A549 (cell line): Measurements from ENCODE around the gene PLAC8L1. TPM values are rescaled to one million over a fixed set of nuclear protein-coding genes. Genes with fewer than 3 reads are reported as not detected.

ENCODE experiments used
- ATAC-seq, 2 experiments: fragments of 200-7000 bp in 1 of 2; fragments of >200 bp in 1 of 2; cut with Nextera tagmentation in 1 of 2; cut with Tn5 transposase in 1 of 2; 3 replicates each; pipeline versions ENCODE4 v1.8.0 to v1.9.1; 2018 to 2020; ENCODE audit warnings: mild to moderate bottlenecking in 1 of 2, moderate library complexity in 1 of 2
- CTCF ChIA-PET: fragments of 300-600 bp; sonication (Branson Sonifier 250); formaldehyde crosslinking; extraction: SDS; loops from one replicate; lab custom pipeline; 2021; ENCODE audit warnings: antibody characterized with exemption, inconsistent platforms; lab: Yijun Ruan, JAX
- POLR2A ChIA-PET: fragments of 350-600 bp; formaldehyde crosslinking; extraction: SDS; loops from one replicate; lab custom pipeline; 2021; ENCODE audit warnings: antibody characterized with exemption, inconsistent platforms; lab: Yijun Ruan, JAX
- DNase-seq, 2 experiments: peaks; one replicate each; pipeline versions ENCODE4 v3.0.0 to v3.0.0-alpha.2; 2011 to 2016; ENCODE audit warnings: low read depth in 1 of 2, low spot score in 1 of 2
- FAIRE-seq: peaks from 2 replicates; lab custom pipeline; 2011; peaks lifted over from hg19 to GRCh38; lab: Jason Lieb, UNC
- H3K27ac ChIP-seq, 2 experiments: fragments of >200 bp; sonication (Bioruptor Twin); formaldehyde crosslinking; 3 replicates each; pipeline ENCODE4 v1.5.1; 2016 to 2017
- H3K4me1 ChIP-seq: fragments of >200 bp; sonication (Bioruptor Twin); formaldehyde crosslinking; 3 replicates; pipeline ENCODE4 v1.6.1; 2016
- H3K4me2 ChIP-seq: fragments of >200 bp; sonication (Bioruptor Twin); formaldehyde crosslinking; 3 replicates; pipeline ENCODE4 v1.6.1; 2016
- H3K4me3 ChIP-seq: fragments of >200 bp; sonication (Bioruptor Twin); formaldehyde crosslinking; 3 replicates; pipeline ENCODE4 v1.5.1; 2016
- H3K9me3 ChIP-seq: fragments of >200 bp; sonication (Bioruptor Twin); formaldehyde crosslinking; 3 replicates; pipeline ENCODE4 v1.6.1; 2016
- ATOH8 ChIP-seq: fragments of 250-450 bp; sonication (Bioruptor Pico); IDR thresholded peaks from 2 replicates; pipeline ENCODE4 v1.5.0; 2020; ENCODE audit warnings: low read depth, mild to moderate bottlenecking, moderate library complexity
- CBX8 ChIP-seq: fragments of 200-600 bp; sonication (generic); IDR thresholded peaks from 2 replicates; pipeline ENCODE4 v1.6.1; 2016
- CHD2 ChIP-seq: fragments of 150-350 bp; IDR thresholded peaks from 2 replicates; pipeline ENCODE4 v1.6.1; 2014; ENCODE audit warnings: low read length; ENCODE audit not compliant: partially characterized antibody
- CTCF ChIP-seq: fragments of >200 bp; sonication (Bioruptor Twin); formaldehyde crosslinking; IDR thresholded peaks from 3 replicates; pipeline ENCODE4 v1.5.1; 2016
- ELK1 ChIP-seq: fragments of 150-350 bp; IDR thresholded peaks from 2 replicates; pipeline ENCODE4 v1.6.1; 2014; ENCODE audit warnings: low read depth, mild to moderate bottlenecking, low read length
- EP300 ChIP-seq, 2 experiments: fragments of >200 bp; sonication (Bioruptor Twin); formaldehyde crosslinking; IDR thresholded peaks; 2 replicates in 1 of 2; 3 replicates in 1 of 2; pipeline ENCODE4 v1.6.1; 2016 to 2017
- FOSL2 ChIP-seq, 2 experiments: fragments of 450-650 bp in 1 of 2; fragments of >200 bp in 1 of 2; sonication (Bioruptor Twin) in 1 of 2; formaldehyde crosslinking; IDR thresholded peaks; 2 replicates each; pipeline versions ENCODE4 v1.5.0 to v1.6.1; 2016 to 2020; ENCODE audit warnings: mild to moderate bottlenecking in 1 of 2, moderate library complexity in 1 of 2
- FOXS1 ChIP-seq: fragments of 250-450 bp; sonication (Bioruptor Pico); IDR thresholded peaks from 2 replicates; pipeline ENCODE4 v1.5.0; 2020; ENCODE audit warnings: mild to moderate bottlenecking, moderate library complexity
- HDAC2 ChIP-seq: fragments of 200-600 bp; sonication (generic); IDR thresholded peaks from 2 replicates; pipeline ENCODE4 v1.6.1; 2016
- HES2 ChIP-seq: fragments of >200 bp; sonication (Bioruptor Twin); formaldehyde crosslinking; IDR thresholded peaks from 2 replicates; pipeline ENCODE4 v1.6.1; 2016
- HMGXB4 ChIP-seq: fragments of 250-450 bp; sonication (Bioruptor Pico); IDR thresholded peaks from 2 replicates; pipeline ENCODE4 v1.5.0; 2021; ENCODE audit warnings: mild to moderate bottlenecking, moderate library complexity, borderline replicate concordance
- JUNB ChIP-seq: fragments of >200 bp; sonication (Bioruptor Twin); formaldehyde crosslinking; IDR thresholded peaks from 2 replicates; pipeline ENCODE4 v1.6.1; 2016
- MAX ChIP-seq: IDR thresholded peaks from 2 replicates; pipeline ENCODE4 v1.6.1; 2012
- NPAS2 ChIP-seq: fragments of 250-450 bp; sonication (Bioruptor Pico); IDR thresholded peaks from 2 replicates; pipeline ENCODE4 v1.8.0; 2022; ENCODE audit warnings: mild to moderate bottlenecking, moderate library complexity, borderline replicate concordance
- NR3C1 ChIP-seq: fragments of >200 bp; sonication (Bioruptor Twin); formaldehyde crosslinking; IDR thresholded peaks from 3 replicates; pipeline ENCODE4 v1.6.1; 2017
- PHF8 ChIP-seq: fragments of 200-600 bp; sonication (generic); IDR thresholded peaks from 2 replicates; pipeline ENCODE4 v1.6.1; 2016; ENCODE audit warnings: low read depth, mild to moderate bottlenecking, antibody characterized with exemption, moderate library complexity, borderline replicate concordance
- RFX5 ChIP-seq: fragments of 450-650 bp; IDR thresholded peaks from 2 replicates; pipeline ENCODE4 v1.7.1; 2014; ENCODE audit warnings: antibody characterized with exemption, mild to moderate bottlenecking, moderate library complexity
- RNF2 ChIP-seq: fragments of 200-600 bp; sonication (generic); IDR thresholded peaks from 2 replicates; pipeline ENCODE4 v1.6.1; 2016; ENCODE audit warnings: low read depth, mild to moderate bottlenecking, antibody characterized with exemption, moderate library complexity, borderline replicate concordance
- SMC3 ChIP-seq: fragments of >200 bp; sonication (Bioruptor Twin); formaldehyde crosslinking; IDR thresholded peaks from 3 replicates; pipeline ENCODE4 v1.6.1; 2018; ENCODE audit warnings: inconsistent platforms
- TP53 ChIP-seq: fragments of 250-450 bp; sonication (Bioruptor Pico); IDR thresholded peaks from 2 replicates; pipeline ENCODE4 v1.5.0; 2021; ENCODE audit warnings: mild to moderate bottlenecking, moderate library complexity
- USF2 ChIP-seq: fragments of 450-650 bp; IDR thresholded peaks from 2 replicates; pipeline ENCODE4 v1.6.1; 2014; ENCODE audit warnings: antibody characterized with exemption
- ZC3H11A ChIP-seq: fragments of 450-650 bp; IDR thresholded peaks from 2 replicates; pipeline ENCODE4 v1.6.1; 2014; ENCODE audit warnings: antibody characterized with exemption, mild to moderate bottlenecking
- ZSCAN20 ChIP-seq: fragments of 250-450 bp; sonication (Bioruptor Pico); IDR thresholded peaks from 2 replicates; pipeline ENCODE4 v1.8.0; 2022; ENCODE audit warnings: mild to moderate bottlenecking, moderate library complexity
- WGBS: methylation state at CpG from one replicate; pipeline ENCODE4 v1.1.6; 2017; ENCODE audit errors: missing lambda C conversion rate; 5-methylcytosine and 5-hydroxymethylcytosine counted together
- polyA plus RNA-seq, 4 experiments: library from polyadenylated mRNA; depleted of rRNA in 3 of 4; stranded (reverse); fragments of >200 nt; fragmentation: RNase III in 1 of 4; extraction: RNeasy Plus Mini Kit Qiagen cat#74134 plus additional on column Dnase treatment in 1 of 4; gene quantifications; 2 replicates in 3 of 4; 3 replicates in 1 of 4; pipeline ENCODE4 v1.2.3, GENCODE V29; 2011 to 2017

PLAC8L1 gene
- polyA plus RNA-seq, 2 of the 4 experiments (the other 2 are of a cell fraction), result 0.41 to 0.70 TPM

GRCh38 chr5:146076455-146076854 is 28.9 kb downstream of the PLAC8L1 start (continued):
- no peak for TF ChIP-seq ATOH8 (CRISPR knock-in tag)
- no peak for TF ChIP-seq RFX5
- no peak for TF ChIP-seq JUNB
- TF ChIP-seq CBX8, result no peak
- TF ChIP-seq SMC3, result no peak
- TF ChIP-seq USF2, result no peak
- TF ChIP-seq HMGXB4, result no peak

GRCh38 chr5:146076028-146076427 is 29.3 kb downstream of the PLAC8L1 start:
- Histone ChIP-seq H3K4me3 (no peak overlapping the region), H3K9me3 (no peaks in the 10 kb centered on the region), H3K4me2 (no peak overlapping the region), H3K4me1 (no peaks in the 10 kb centered on the region), H3K27ac (no peak overlapping the region)
- ATAC-seq (0 out of 6 replicates have a peak, but pooled peaks of 1 of the 2 experiments have one; percentile 19), FAIRE-seq (no peak), DNase-seq (peak in 1 of 2 experiments; percentile 5)
- 60% methylated on average over 4 of the region's 4 CpGs for WGBS
- TF ChIP-seq NR3C1 (no peak), TP53 (CRISPR knock-in tag) (no peak), RNF2 (no peak), HDAC2 (no peak), CTCF (no peak), CHD2 (no peak), FOXS1 (CRISPR knock-in tag) (no peak), PHF8 (no peak), ZC3H11A (no peak), NPAS2 (CRISPR knock-in tag) (no peak), MAX (no peak), ELK1 (no peak), HES2 (no peak), EP300 (IDR thresholded peaks at IDR 0.05) (no peak), FOSL2 (IDR thresholded peaks at IDR 0.05) (no peak), FOSL2 (CRISPR knock-in tag; IDR thresholded peaks at IDR 0.05) (no peak), ZSCAN20 (no peak)
- ChIA-PET POLR2A (no interaction called here), CTCF (no interaction called here)
